ENCODE results near the gene CTTNBP2NL.
A peak's percentile ranks its signal among the peaks of the same experiment; 100 is the strongest.
"Not testable (repeated sequence)": the region's sequence is repeated elsewhere in the genome, so short reads cannot be mapped to it uniquely, and the experiment has no call there.

CTTNBP2NL gene

GRCh38 chr1:112470324-112470723 lies 74.3 kb downstream of the CTTNBP2NL start:
- DNase-seq = not testable (repeated sequence)

- no peak for DNase-seq
These were observed 75.0 kb downstream of the CTTNBP2NL start for GRCh38 chr1:112470966-112471365.

GRCh38 chr1:112472142-112472541 lies 76.1 kb downstream of the CTTNBP2NL start:
- DNase-seq = no peak

GRCh38 chr1:112477550-112477949 lies 81.5 kb downstream of the CTTNBP2NL start:
- DNase-seq = no peak

GRCh38 chr1:112478314-112478713 lies 82.3 kb downstream of the CTTNBP2NL start:
- DNase-seq = no peak

- DNase-seq = not testable (repeated sequence)
These were observed 90.0 kb downstream of the CTTNBP2NL start for GRCh38 chr1:112486063-112486462.

- not testable (repeated sequence) for DNase-seq
These were observed 91.7 kb downstream of the CTTNBP2NL start for GRCh38 chr1:112487686-112488085.

GRCh38 chr1:112488141-112488540 lies 92.1 kb downstream of the CTTNBP2NL start:
- no peak for DNase-seq

GRCh38 chr1:112492076-112492475 lies 96.1 kb downstream of the CTTNBP2NL start:
- no peak for DNase-seq

- DNase-seq = no peak
These were observed 97.3 kb downstream of the CTTNBP2NL start for GRCh38 chr1:112493351-112493750.

GRCh38 chr1:112496290-112496689 lies 100.3 kb downstream of the CTTNBP2NL start:
- DNase-seq = no peak

- peak; percentile 31 to 51 for DNase-seq
These were observed 106.0 kb downstream of the CTTNBP2NL start for GRCh38 chr1:112501810-112502641.

- DNase-seq = no peak
These were observed 106.8 kb downstream of the CTTNBP2NL start for GRCh38 chr1:112502826-112503225.

- DNase-seq = no peak
These were observed 108.1 kb downstream of the CTTNBP2NL start for GRCh38 chr1:112504001-112504660.

GRCh38 chr1:112504661-112505399 lies 108.8 kb downstream of the CTTNBP2NL start:
- DNase-seq = no peak

- no peak for DNase-seq
These were observed 109.4 kb downstream of the CTTNBP2NL start for GRCh38 chr1:112505400-112505785.

- no peak for DNase-seq
These were observed 109.9 kb downstream of the CTTNBP2NL start for GRCh38 chr1:112505878-112506277.

- DNase-seq = no peak
These were observed 110.3 kb downstream of the CTTNBP2NL start for GRCh38 chr1:112506306-112506705.

- no peak for DNase-seq
These were observed 110.7 kb downstream of the CTTNBP2NL start for GRCh38 chr1:112506731-112507130.

GRCh38 chr1:112507336-112507735 lies 111.3 kb downstream of the CTTNBP2NL start:
- DNase-seq = no peak

GRCh38 chr1:112507921-112508277 lies 111.9 kb downstream of the CTTNBP2NL start:
- DNase-seq = no peak

GRCh38 chr1:112508278-112509004 lies 112.4 kb downstream of the CTTNBP2NL start, which contains the start of gene WNT2B:
TSS of gene WNT2B (plus strand) at chr1:112508965. CDS start at chr1:112509263, 298 bp downstream.
- DNase-seq = peak; percentile 2 to 20
